HepG2 (cell line): ENCODE results near the gene SPSB2. TPM values are rescaled to one million over a fixed set of nuclear protein-coding genes. Genes with fewer than 3 reads are reported as not detected.

Source experiments
- ARID4A ChIP-seq: sonication (generic); formaldehyde crosslinking; IDR thresholded peaks from 2 replicates; pipeline ENCODE4 v1.5.0; 2020; ENCODE audit warnings: mild to moderate bottlenecking, missing genetic modification reagents, borderline replicate concordance
- ARNT ChIP-seq: fragments of 450-650 bp; IDR thresholded peaks from 2 replicates; pipeline ENCODE4 v1.6.1; 2017
- DR1 ChIP-seq: sonication (generic); formaldehyde crosslinking; IDR thresholded peaks from 2 replicates; pipeline ENCODE4 v1.8.0; 2021; ENCODE audit warnings: mild to moderate bottlenecking, missing genetic modification reagents, inconsistent platforms
- HNRNPK ChIP-seq: fragments of 200-400 bp; formaldehyde crosslinking; IDR thresholded peaks from 2 replicates; pipeline ENCODE4 v1.6.1; 2018; ENCODE audit warnings: low read length, low read depth, moderate library complexity, mild to moderate bottlenecking; ENCODE audit not compliant: poor library complexity, severe bottlenecking
- HOXA7 ChIP-seq: sonication (generic); formaldehyde crosslinking; IDR thresholded peaks from 2 replicates; pipeline ENCODE4 v1.8.1; 2022; ENCODE audit warnings: mild to moderate bottlenecking, missing genetic modification reagents, moderate library complexity
- IKZF1 ChIP-seq: fragments of 450-650 bp; IDR thresholded peaks from 2 replicates; pipeline ENCODE4 v1.7.1; 2016
- IRF2 ChIP-seq: IDR thresholded peaks from 2 replicates; pipeline ENCODE4 v1.6.1; 2018; ENCODE audit warnings: missing genetic modification reagents, missing compliant biosample characterization
- MED8 ChIP-seq: sonication (generic); formaldehyde crosslinking; IDR thresholded peaks from 2 replicates; pipeline ENCODE4 v1.8.1; 2023; ENCODE audit warnings: mild to moderate bottlenecking, missing genetic modification reagents; ENCODE audit not compliant: insufficient replicate concordance
- MTF2 ChIP-seq: sonication (generic); formaldehyde crosslinking; IDR thresholded peaks from 2 replicates; pipeline ENCODE4 v1.5.0; 2020; ENCODE audit warnings: missing genetic modification reagents, borderline replicate concordance
- NFYC ChIP-seq: IDR thresholded peaks from 2 replicates; pipeline ENCODE4 v1.6.1; 2016; ENCODE audit warnings: missing genetic modification reagents, missing compliant biosample characterization
- PPARG ChIP-seq: conservative IDR thresholded peaks from 2 replicates; pipeline ENCODE4 v1.6.1; 2016; ENCODE audit warnings: missing biosample characterization, missing genetic modification reagents
- RARA ChIP-seq: IDR thresholded peaks from 2 replicates; pipeline ENCODE4 v1.6.1; 2016; ENCODE audit warnings: missing genetic modification reagents, missing compliant biosample characterization
- RELA ChIP-seq: sonication (generic); formaldehyde crosslinking; IDR thresholded peaks from 2 replicates; pipeline ENCODE4 v1.4.0; 2020; ENCODE audit warnings: missing genetic modification reagents
- RORA ChIP-seq: sonication (generic); formaldehyde crosslinking; IDR thresholded peaks from 2 replicates; pipeline ENCODE4 v1.5.0; 2020; ENCODE audit warnings: mild to moderate bottlenecking, missing genetic modification reagents, moderate library complexity
- SRSF4 ChIP-seq: fragments of 200-400 bp; formaldehyde crosslinking; IDR thresholded peaks from one replicate; pipeline ENCODE4 v1.6.1; 2018; ENCODE audit warnings: mild to moderate bottlenecking, low read depth, low read length, moderate library complexity; ENCODE audit not compliant: poor library complexity, severe bottlenecking
- SUZ12 ChIP-seq: fragments of 150-350 bp; IDR thresholded peaks from 2 replicates; pipeline ENCODE4 v1.6.1; 2014; ENCODE audit warnings: low read depth, low read length
- U2AF2 ChIP-seq: fragments of 200-400 bp; formaldehyde crosslinking; IDR thresholded peaks from 2 replicates; pipeline ENCODE4 v1.6.1; 2017; ENCODE audit warnings: low read depth, mild to moderate bottlenecking, low read length
- ZNF207 ChIP-seq: fragments of 450-650 bp; IDR thresholded peaks from 2 replicates; pipeline ENCODE4 v1.6.1; 2016; ENCODE audit warnings: antibody characterized with exemption, borderline replicate concordance
- ZNF350 ChIP-seq: sonication (generic); formaldehyde crosslinking; IDR thresholded peaks from 2 replicates; pipeline ENCODE4 v1.4.0; 2020; ENCODE audit warnings: mild to moderate bottlenecking, low read depth, missing genetic modification reagents, borderline replicate concordance
- ZNF546 ChIP-seq: sonication (generic); formaldehyde crosslinking; conservative IDR thresholded peaks from 2 replicates; pipeline ENCODE4 v1.8.1; 2023; ENCODE audit warnings: mild to moderate bottlenecking, missing genetic modification reagents
- ZNF75D ChIP-seq: sonication (generic); formaldehyde crosslinking; IDR thresholded peaks from 2 replicates; pipeline ENCODE4 v1.8.1; 2023; ENCODE audit warnings: missing genetic modification reagents, mild to moderate bottlenecking, borderline replicate concordance
- ZNF761 ChIP-seq: sonication (generic); formaldehyde crosslinking; conservative IDR thresholded peaks from 2 replicates; pipeline ENCODE4 v1.4.0; 2020; ENCODE audit warnings: mild to moderate bottlenecking, missing genetic modification reagents
- ZNF772 ChIP-seq: sonication (generic); formaldehyde crosslinking; IDR thresholded peaks from 2 replicates; pipeline ENCODE4 v1.5.0; 2020; ENCODE audit warnings: mild to moderate bottlenecking, missing genetic modification reagents
- ZSCAN12 ChIP-seq: sonication (generic); formaldehyde crosslinking; IDR thresholded peaks from 2 replicates; pipeline ENCODE4 v1.9.0; 2021; ENCODE audit warnings: mild to moderate bottlenecking, missing genetic modification reagents
- polyA plus RNA-seq, 8 experiments: library from polyadenylated mRNA; depleted of rRNA in 3 of 8; stranded (reverse) in 7 of 8; unstranded in 1 of 8; fragments of >200 nt; fragmentation: Illumina TruSeq in 4 of 8; extraction: Trizol in 4 of 8; gene quantifications; 2 replicates each; pipeline versions ENCODE4 v1.2.1 to v1.2.3, GENCODE V29; 2011 to 2016; ENCODE audit warnings: low read depth in 4 of 8, missing spikeins in 1 of 8, mixed read lengths in 1 of 8; ENCODE audit not compliant: insufficient read depth in 1 of 8
- total RNA-seq, 5 experiments: library from RNA; depleted of rRNA; stranded (reverse); fragments of >200 nt; fragmentation: Illumina TruSeq; extraction: Trizol; gene quantifications; 2 replicates each; pipeline ENCODE4 v1.2.3, GENCODE V29; 2016; ENCODE audit warnings: low read depth in 1 of 5
- TF ChIP-seq, protein P1 (sequence below): sonication (generic); formaldehyde crosslinking; IDR thresholded peaks from 2 replicates; pipeline ENCODE4 v1.5.1; 2020; ENCODE audit warnings: mild to moderate bottlenecking, moderate library complexity, missing genetic modification reagents

SPSB2 gene
- total and polyA plus RNA-seq, 2 of the 13 experiments (the other 11 are each of a cell fraction or from before 2014, with no cell fraction given) = 2.0 to 6.2 TPM

DNA sequence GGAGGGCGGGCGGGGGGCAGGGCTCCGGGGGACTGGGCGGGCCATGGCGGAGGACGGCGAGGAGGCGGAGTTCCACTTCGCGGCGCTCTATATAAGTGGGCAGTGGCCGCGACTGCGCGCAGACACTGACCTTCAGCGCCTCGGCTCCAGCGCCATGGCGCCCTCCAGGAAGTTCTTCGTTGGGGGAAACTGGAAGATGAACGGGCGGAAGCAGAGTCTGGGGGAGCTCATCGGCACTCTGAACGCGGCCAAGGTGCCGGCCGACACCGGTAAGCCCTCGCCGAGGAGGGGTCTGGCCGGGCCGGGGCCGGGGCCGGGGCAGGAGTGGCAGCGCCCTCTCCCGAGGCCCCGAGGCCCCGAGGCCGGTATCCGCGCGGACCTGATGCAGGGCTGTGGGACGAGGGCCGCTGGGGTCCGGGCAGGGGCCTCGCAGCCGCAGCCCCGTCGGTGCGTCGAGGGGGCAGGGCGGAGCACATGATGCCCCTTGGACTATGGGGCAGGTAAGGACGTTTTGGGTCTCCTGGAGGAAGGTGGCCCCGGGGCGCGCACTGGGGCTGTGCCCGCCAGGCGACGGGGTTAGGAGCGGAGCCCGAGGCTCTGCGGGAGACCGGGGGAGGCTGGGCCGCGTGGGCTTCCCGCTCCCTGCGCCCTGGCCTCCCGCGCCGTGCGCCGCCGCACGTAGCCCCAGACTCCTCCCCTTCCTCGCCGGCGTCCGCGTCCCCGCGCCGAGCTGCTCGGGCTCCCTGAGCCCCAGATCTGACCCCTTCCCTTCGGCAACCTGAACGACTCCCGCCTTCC lies 5.5 kb downstream of the SPSB2 start, which contains the start of gene TPI1 (continued):
- TF ChIP-seq RARA (CRISPR knock-in tag) = no peak; the same call in 1 of the 2 replicates
- TF ChIP-seq NFYC (CRISPR knock-in tag) = peak; percentile 43; the same call in 1 of the 2 replicates
- TF ChIP-seq ZNF350 (CRISPR knock-in tag) = no peak
- TF ChIP-seq IRF2 (CRISPR knock-in tag) = peak; percentile 60; the same call in 1 of the 2 replicates
- TF ChIP-seq U2AF2 = no peak
- TF ChIP-seq SUZ12 = no peak
- no peak for TF ChIP-seq SRSF4
- no peak for TF ChIP-seq RORA (CRISPR knock-in tag)
- peak; percentile 62 for TF ChIP-seq MED8
- TF ChIP-seq ZNF546 (CRISPR knock-in tag) = peak; percentile 70; the same call in 1 of the 2 replicates
- TF ChIP-seq IKZF1 = no peak
- TF ChIP-seq RELA (CRISPR knock-in tag) = no peak
- TF ChIP-seq DR1 = peak; percentile 91
- TF ChIP-seq ZNF772 (CRISPR knock-in tag) = no peak; the same call in 1 of the 2 replicates
- peak; percentile 42 for TF ChIP-seq HNRNPK
- no peak for TF ChIP-seq HOXA7 (CRISPR knock-in tag)
- peak; percentile 60; the same call in 1 of the 2 replicates for TF ChIP-seq ARID4A (CRISPR knock-in tag)
- peak; percentile 79; the same call in 1 of the 2 replicates for TF ChIP-seq ZNF761 (CRISPR knock-in tag)
- no peak for TF ChIP-seq MTF2 (CRISPR knock-in tag)
- TF ChIP-seq ZSCAN12 (CRISPR knock-in tag) = 0 out of 2 replicates have a peak, but pooled peaks have one; percentile 2
- TF ChIP-seq PPARG (CRISPR knock-in tag) = peak; percentile 10; the same call in 1 of the 2 replicates
- TF ChIP-seq, protein P1, sequence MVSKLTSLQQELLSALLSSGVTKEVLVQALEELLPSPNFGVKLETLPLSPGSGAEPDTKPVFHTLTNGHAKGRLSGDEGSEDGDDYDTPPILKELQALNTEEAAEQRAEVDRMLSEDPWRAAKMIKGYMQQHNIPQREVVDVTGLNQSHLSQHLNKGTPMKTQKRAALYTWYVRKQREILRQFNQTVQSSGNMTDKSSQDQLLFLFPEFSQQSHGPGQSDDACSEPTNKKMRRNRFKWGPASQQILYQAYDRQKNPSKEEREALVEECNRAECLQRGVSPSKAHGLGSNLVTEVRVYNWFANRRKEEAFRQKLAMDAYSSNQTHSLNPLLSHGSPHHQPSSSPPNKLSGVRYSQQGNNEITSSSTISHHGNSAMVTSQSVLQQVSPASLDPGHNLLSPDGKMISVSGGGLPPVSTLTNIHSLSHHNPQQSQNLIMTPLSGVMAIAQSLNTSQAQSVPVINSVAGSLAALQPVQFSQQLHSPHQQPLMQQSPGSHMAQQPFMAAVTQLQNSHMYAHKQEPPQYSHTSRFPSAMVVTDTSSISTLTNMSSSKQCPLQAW (CRISPR knock-in tag) = 0 out of 2 replicates have a peak, but pooled peaks have one; percentile 6
- TF ChIP-seq ZNF75D (CRISPR knock-in tag) = no peak
- TF ChIP-seq ARNT = no peak
- TF ChIP-seq ZNF207 = no peak
